ENCODE results near the gene HMOX2. TPM values are rescaled to one million over a fixed set of nuclear protein-coding genes. Genes with fewer than 3 reads are reported as not detected.

The HMOX2 gene
- total RNA-seq, 2 donors from 2014 or later, result 50.3 to 50.9 TPM

DNA sequence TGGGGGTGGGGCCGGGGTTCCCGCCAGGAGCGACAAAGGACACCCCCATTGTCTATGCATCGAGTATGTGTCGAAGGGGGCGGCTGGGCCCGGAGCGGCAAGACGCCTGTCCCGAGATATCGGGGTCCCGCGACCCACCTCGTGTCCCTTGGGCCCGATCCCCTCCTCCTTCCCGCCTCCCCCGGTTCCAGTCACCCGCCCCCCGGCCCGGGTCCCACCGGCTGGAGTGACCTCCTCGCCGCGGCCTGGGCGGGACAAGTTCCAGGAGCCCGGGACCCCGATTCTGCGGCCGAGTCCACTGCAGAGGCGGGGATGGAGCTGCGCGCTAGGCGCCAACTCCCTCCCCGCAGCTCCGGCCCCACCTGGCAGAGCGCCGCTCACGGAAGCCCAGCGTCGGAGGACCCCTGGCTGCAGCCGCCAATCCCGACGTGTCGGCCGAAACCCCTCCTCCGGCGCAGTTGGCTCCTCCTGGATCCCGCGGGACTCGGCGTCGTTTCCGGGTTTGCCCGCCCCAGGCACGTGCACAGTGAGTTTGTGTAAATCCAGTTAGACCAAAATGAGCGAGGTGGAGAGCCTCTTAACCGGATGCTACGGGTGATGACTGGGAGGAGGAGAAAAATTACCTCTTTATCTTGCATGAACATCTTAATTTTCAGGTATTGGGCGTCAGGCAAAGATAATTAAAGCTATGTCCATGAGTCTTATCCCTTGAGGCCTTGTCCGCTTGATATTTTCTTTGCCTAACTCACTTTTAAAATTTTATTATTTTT lies 1.8 kb upstream of the HMOX2 start, which contains the start of gene NMRAL1:
Gene NMRAL1 (minus strand): TSS at position 434 of the 770 bp plus-strand sequence. CDS start 493 bp downstream, outside the sequence.
- H3K27me3 Mint-ChIP-seq (ENCODE audit: low read depth), result no peaks in the 10 kb centered on the region
- peak; percentile 91 to 93 for DNase-seq
- H3K4me1 Mint-ChIP-seq (ENCODE audit: low read depth), result peaks cover 58% of the 10 kb centered on the region
- no peaks in the 10 kb centered on the region for H3K9me3 Mint-ChIP-seq
- H3K36me3 Mint-ChIP-seq (ENCODE audit: insufficient read depth in 2 of 2), result peaks cover 0 to 3% of the 10 kb centered on the region in 2 donors
- peak within 1 kb of the TSS; percentile 82 to 92 for H3K4me3 Mint-ChIP-seq
- H3K27ac Mint-ChIP-seq, result peak within 1 kb of the TSS; percentile 26
- ATAC-seq (replicated peaks in 1 of 2), result peak; percentile 61 to 66

DNA sequence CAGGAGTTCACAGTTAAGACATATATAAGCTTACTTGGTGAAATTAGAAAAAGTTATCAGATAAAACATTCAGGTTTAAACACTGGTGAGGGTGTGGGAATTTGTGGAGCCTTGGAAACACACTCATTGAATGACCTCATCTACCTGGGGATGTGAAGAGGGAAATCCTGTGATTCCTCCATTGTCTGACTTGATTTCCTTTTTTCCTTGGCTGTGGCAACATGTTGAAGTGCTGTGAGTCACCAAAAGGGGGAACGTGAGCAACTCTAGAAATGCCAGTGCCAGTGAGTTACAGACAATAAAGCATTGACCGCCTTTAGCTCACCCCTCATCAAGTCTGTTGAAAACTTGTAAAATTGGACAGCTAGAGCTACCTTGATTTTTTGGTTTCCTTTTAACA lies 1.8 kb downstream of the HMOX2 start:
- DNase-seq (peak; percentile 30 to 34), ATAC-seq (replicated peaks in 1 of 2) (no peak)
- Mint-ChIP-seq H3K4me1 (ENCODE audit: low read depth) (peaks cover 64% of the 10 kb centered on the region), H3K4me3 (peak overlapping the region; percentile 82 to 92), H3K36me3 (ENCODE audit: insufficient read depth in 2 of 2) (no peaks in the 10 kb centered on the region), H3K27me3 (ENCODE audit: low read depth) (no peaks in the 10 kb centered on the region), H3K27ac (peak overlapping the region; percentile 96), H3K9me3 (no peaks in the 10 kb centered on the region)

DNA sequence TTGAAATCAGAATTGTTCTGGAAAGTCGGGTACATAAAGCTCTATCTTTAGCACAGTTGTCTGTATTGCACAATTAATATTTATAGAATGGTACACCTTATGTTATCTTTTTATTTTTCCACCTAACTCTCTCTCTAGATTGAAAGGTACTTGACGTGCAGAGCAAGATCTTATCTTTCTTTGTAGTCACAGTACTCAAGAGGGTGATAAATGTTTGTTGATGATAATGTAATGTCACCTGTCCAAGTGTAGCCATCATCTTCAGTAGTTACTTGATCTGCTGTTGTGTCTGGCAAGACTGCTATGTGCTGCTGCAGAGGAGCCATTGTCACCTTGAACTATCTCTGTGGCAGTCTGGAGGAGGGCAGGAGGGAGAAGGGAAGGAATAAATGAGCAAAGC lies 5.3 kb downstream of the HMOX2 start:
- no peak for DNase-seq
- peak overlapping the region; percentile 16 to 19 for H3K4me3 Mint-ChIP-seq
- peaks cover 55% of the 10 kb centered on the region for H3K4me1 Mint-ChIP-seq (ENCODE audit: low read depth)
- no peak for ATAC-seq (replicated peaks in 1 of 2)
- peak overlapping the region; percentile 36 for H3K27ac Mint-ChIP-seq
- H3K9me3 Mint-ChIP-seq, result no peaks in the 10 kb centered on the region
- no peaks in the 10 kb centered on the region for H3K27me3 Mint-ChIP-seq (ENCODE audit: low read depth)
- peaks cover 5 to 10% of the 10 kb centered on the region in 2 donors for H3K36me3 Mint-ChIP-seq (ENCODE audit: insufficient read depth in 2 of 2)

DNA sequence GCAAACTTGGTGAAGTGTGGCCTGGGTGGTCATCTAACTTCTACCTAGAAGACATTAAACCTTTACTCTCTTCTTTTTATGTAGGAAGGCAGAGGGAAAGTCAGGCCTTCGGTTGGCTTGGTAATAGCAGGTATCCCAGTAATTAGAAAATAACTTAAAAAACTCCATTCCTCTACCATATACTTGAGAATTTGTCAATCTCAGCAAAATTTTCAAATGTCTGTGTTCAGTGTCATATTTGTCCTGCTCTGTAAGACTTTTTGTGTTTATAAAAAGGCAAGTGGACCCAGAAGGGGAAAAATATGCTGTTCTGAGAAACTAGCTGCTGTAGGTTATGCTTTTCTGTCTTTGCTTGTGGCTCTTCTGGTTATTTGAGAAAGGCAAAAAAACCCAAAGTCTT lies 5.8 kb downstream of the HMOX2 start:
- Mint-ChIP-seq H3K27ac (peak overlapping the region; percentile 36), H3K4me1 (ENCODE audit: low read depth) (peaks cover 58% of the 10 kb centered on the region), H3K27me3 (ENCODE audit: low read depth) (no peaks in the 10 kb centered on the region), H3K36me3 (ENCODE audit: insufficient read depth in 2 of 2) (peaks cover 5 to 10% of the 10 kb centered on the region in 2 donors), H3K9me3 (no peaks in the 10 kb centered on the region), H3K4me3 (peak overlapping the region in 1 of 2 donors; percentile 29)
- ATAC-seq (replicated peaks in 1 of 2), result no peak
- DNase-seq, result no peak

DNA sequence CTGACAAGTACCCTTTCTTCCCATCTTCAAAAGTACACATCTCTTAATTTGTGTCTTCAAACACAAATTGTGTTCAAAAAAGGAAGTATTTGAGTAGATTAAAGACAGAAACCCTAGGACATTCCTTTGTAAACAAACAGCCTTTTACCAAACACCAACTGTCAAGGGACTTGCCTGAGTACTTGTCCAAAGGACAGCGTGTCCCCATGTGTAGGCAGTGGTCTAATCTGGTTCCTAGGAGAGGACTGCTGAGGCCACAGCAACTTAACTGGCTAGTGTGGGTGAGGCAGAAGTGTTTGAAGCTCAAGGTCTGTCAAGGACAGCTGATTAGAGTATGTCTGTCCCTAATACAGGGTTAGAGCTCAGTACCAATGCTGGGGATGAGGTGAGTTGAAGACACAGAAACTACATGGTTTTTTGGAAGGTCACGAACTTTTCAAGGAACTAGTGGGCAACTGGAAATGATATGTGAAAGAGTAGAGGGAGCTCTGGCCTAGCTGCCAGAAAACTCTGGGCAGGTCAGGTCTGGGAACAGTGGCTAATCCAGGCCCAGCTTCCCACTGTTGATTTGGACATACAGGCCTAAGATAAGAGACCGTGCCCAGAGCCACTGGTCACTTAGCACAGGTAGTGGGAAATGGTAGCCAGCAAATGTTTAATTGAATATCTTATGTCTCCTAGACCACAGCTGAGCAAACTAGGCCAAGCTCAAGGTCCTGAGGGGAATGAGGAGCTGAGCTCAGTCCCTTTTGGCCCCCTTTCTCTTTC lies 10.1 kb downstream of the HMOX2 start:
- H3K27me3 Mint-ChIP-seq (ENCODE audit: low read depth), result no peaks in the 10 kb centered on the region
- no peaks in the 10 kb centered on the region for H3K9me3 Mint-ChIP-seq
- H3K27ac Mint-ChIP-seq, result peak overlapping the region; percentile 42
- H3K4me1 Mint-ChIP-seq (ENCODE audit: low read depth), result peaks cover 62% of the 10 kb centered on the region
- no peak overlapping the region for H3K4me3 Mint-ChIP-seq
- peaks cover 6 to 16% of the 10 kb centered on the region in 2 donors for H3K36me3 Mint-ChIP-seq (ENCODE audit: insufficient read depth in 2 of 2)
- no peak for DNase-seq
- ATAC-seq (replicated peaks in 1 of 2), result no peak

DNA sequence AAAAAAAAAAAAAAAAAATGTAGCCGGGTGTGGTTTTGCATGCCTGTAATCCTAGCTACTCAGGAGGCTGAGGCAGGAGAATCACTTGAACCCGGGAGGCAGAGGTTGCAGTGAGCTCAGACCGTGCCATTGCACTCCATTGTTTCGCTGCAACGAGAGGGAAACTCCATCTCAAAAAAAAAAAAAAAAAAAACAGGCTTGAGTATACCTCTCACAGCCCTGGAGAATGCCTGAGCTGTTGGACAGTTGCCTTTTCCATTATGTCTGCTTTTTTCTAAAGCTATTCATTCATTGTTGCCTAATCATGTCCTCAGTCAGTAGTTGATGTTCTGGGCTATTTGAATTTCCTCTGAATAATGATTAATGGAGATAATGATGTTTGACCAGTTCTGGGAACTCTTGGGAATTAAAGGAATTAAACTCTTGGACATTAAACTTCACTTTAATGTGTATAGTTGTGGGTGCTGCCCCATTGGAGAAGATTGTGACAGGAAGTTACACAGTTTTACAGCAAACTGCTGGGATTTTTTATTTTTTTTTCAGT lies 11.8 kb downstream of the HMOX2 start:
- Mint-ChIP-seq H3K4me3 (peak overlapping the region; percentile 63 to 75), H3K9me3 (no peaks in the 10 kb centered on the region), H3K4me1 (ENCODE audit: low read depth) (peaks cover 47% of the 10 kb centered on the region), H3K27me3 (ENCODE audit: low read depth) (no peaks in the 10 kb centered on the region), H3K36me3 (ENCODE audit: insufficient read depth in 2 of 2) (peaks cover 6 to 16% of the 10 kb centered on the region in 2 donors), H3K27ac (peak overlapping the region; percentile 98)
- peak; percentile 50 to 51 for ATAC-seq (replicated peaks in 1 of 2)
- DNase-seq, result no peak

DNA sequence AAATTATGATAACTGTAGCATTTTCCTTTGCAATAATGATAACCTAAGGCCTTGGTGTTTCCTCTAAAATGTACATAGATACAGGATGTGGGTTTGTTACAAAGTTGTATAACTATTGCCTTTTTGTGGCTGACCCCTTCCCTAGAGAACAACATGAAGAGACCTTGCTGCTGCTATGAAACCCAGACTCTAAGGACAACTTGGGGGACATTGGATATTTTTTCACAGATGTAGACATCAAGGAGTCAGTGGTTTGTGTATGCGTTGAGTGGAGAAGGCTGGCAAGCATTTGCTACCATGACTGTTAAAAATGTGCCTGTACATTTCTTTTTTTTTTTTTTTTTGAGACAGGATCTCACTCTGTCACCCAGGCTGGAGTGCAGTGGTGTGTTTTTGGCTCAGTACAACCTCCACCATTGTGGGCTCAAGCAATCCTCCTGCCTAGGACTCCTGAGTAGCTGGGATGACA lies 12.3 kb downstream of the HMOX2 start:
- no peaks in the 10 kb centered on the region for H3K9me3 Mint-ChIP-seq
- H3K4me3 Mint-ChIP-seq, result peak overlapping the region; percentile 63 to 75
- ATAC-seq (replicated peaks in 1 of 2), result peak; percentile 81
- peak overlapping the region; percentile 98 for H3K27ac Mint-ChIP-seq
- H3K36me3 Mint-ChIP-seq (ENCODE audit: insufficient read depth in 2 of 2), result peaks cover 6 to 18% of the 10 kb centered on the region in 2 donors
- no peak for DNase-seq
- peaks cover 51% of the 10 kb centered on the region for H3K4me1 Mint-ChIP-seq (ENCODE audit: low read depth)
- H3K27me3 Mint-ChIP-seq (ENCODE audit: low read depth), result no peaks in the 10 kb centered on the region

DNA sequence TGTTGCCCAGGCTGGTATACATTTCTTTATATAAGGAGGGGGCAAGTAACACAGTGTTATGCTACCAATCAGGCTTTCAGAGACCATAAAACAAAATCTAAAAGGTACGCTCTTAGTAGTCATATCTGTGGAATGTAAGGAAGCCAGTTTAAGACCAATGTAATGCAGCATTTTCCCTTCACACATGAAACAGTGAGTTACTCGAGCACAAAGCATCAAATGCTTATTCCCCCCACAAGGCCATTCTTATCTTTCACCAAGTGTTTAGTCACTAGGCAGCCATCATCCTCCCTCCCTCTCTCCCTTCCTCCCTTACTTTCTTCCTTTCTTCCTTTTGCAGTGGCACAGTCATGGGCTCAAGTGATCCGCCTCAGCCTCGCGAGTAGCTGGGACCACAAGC lies 12.8 kb downstream of the HMOX2 start:
- peak overlapping the region; percentile 98 for H3K27ac Mint-ChIP-seq
- no peaks in the 10 kb centered on the region for H3K9me3 Mint-ChIP-seq
- peaks cover 6 to 17% of the 10 kb centered on the region in 2 donors for H3K36me3 Mint-ChIP-seq (ENCODE audit: insufficient read depth in 2 of 2)
- ATAC-seq (replicated peaks in 1 of 2) (no peak), DNase-seq (no peak)
- peak overlapping the region in 1 of 2 donors; percentile 5 for H3K4me3 Mint-ChIP-seq
- H3K4me1 Mint-ChIP-seq (ENCODE audit: low read depth), result peaks cover 54% of the 10 kb centered on the region
- no peaks in the 10 kb centered on the region for H3K27me3 Mint-ChIP-seq (ENCODE audit: low read depth)

DNA sequence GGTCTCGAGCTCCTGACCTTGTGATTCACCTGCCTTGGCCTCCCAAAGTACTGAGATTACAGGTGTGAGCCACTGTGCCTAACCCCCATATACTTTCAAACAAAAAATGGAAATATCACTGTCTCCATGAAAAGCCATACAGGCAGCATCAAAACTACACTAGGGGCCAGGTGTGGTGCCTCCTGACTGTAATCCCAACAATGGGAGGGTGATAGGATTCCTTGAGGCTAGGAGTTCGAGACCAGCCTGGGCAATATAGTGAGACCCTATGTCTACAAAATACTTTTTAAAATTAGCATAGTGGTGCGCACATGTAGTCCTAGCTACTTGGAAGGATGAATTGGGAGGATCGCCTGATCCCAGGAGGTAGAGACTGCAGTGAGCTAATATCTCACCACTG lies 15.7 kb downstream of the HMOX2 start:
- Mint-ChIP-seq H3K9me3 (no peaks in the 10 kb centered on the region), H3K36me3 (ENCODE audit: insufficient read depth in 2 of 2) (peaks cover 1 to 8% of the 10 kb centered on the region in 2 donors), H3K4me3 (no peak overlapping the region), H3K27me3 (ENCODE audit: low read depth) (no peaks in the 10 kb centered on the region), H3K4me1 (ENCODE audit: low read depth) (peaks cover 62% of the 10 kb centered on the region), H3K27ac (peak overlapping the region; percentile 28)
- no peak for ATAC-seq (replicated peaks in 1 of 2)
- no peak for DNase-seq

DNA sequence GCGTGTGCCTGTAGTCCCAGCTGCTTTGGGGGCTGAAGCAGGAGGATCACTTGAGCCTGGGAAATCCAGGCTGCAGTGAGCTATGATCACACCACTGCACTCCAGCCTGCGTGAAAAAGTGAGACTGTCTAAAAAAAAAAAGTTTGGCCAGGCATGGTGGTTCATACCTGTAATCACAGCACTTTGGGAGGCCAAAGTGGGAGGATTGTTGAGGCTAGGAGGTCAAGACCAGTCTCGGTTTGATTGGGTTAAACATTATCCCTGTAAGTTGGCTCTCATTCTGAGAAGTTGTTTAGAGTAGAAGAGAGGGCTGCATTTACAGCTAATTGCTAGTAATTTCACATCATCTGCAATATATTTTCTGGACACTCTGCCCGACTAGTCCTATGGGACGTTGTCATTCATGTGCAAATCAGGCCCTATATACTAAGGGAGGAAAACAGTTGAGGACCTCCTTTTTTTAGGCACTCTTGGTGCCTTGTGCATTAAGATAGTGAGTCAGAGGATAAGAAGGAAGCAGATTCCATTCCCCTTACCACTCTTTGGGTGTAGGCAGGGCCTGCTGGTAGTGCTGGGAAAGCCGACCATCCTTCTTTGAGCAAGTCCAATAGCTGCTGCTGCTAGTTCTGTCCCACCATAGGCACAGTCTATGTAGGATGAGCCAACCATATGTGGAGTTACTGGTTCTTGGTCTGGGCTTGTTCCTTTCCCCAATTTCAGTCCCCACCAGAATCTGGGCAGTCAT lies 18.7 kb downstream of the HMOX2 start:
- Mint-ChIP-seq H3K9me3 (no peaks in the 10 kb centered on the region), H3K27ac (peak overlapping the region; percentile 90), H3K4me1 (ENCODE audit: low read depth) (peaks cover 66% of the 10 kb centered on the region), H3K4me3 (no peak overlapping the region), H3K27me3 (ENCODE audit: low read depth) (no peaks in the 10 kb centered on the region), H3K36me3 (ENCODE audit: insufficient read depth in 2 of 2) (peaks cover 0 to 2% of the 10 kb centered on the region in 2 donors)
- ATAC-seq (replicated peaks in 1 of 2) (no peak), DNase-seq (no peak)

DNA sequence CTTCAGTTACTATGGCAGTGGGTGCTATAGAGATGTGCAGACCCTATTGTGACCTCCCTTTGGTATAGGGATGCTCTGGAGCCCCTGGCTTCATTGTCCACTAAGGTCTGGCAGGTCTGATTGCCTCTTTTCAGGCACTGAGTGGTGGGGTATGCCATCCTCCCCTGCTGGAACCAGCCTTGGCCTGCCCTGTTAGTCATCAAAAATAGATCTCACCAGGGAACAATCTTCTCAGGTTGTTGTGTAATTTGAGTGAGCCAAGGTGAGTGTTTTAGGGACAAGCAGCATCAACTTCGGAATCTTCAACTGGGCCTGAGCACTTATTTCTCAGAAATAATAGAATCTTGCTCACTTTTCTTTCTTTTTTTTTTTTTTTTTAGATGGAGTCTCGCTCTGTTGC lies 19.6 kb downstream of the HMOX2 start:
- H3K27me3 Mint-ChIP-seq (ENCODE audit: low read depth), result no peaks in the 10 kb centered on the region
- no peak for DNase-seq
- no peak overlapping the region for H3K4me3 Mint-ChIP-seq
- peaks cover 74% of the 10 kb centered on the region for H3K4me1 Mint-ChIP-seq (ENCODE audit: low read depth)
- no peak for ATAC-seq (replicated peaks in 1 of 2)
- H3K9me3 Mint-ChIP-seq, result no peaks in the 10 kb centered on the region
- peaks cover 0 to 2% of the 10 kb centered on the region in 2 donors for H3K36me3 Mint-ChIP-seq (ENCODE audit: insufficient read depth in 2 of 2)
- peak overlapping the region; percentile 90 for H3K27ac Mint-ChIP-seq

DNA sequence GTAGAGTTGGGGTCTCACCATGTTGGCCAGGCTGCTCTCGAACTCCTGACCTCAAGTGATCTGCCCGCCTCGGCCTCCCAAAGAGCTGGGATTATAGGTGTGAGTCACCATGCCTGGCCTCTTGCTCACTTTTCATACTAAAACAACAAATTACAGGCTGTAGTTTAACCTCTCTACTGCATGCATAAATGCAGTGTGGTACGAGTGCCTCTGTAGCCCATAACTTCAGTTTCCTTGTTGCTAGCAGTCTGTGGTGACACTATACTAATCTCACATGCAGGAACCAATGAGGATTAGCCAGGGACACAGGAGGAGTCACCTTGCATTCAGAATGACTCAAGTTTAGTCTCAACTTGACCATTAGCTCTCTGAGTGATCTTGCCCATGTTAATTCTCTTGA lies 20.1 kb downstream of the HMOX2 start:
- Mint-ChIP-seq H3K27me3 (ENCODE audit: low read depth) (no peaks in the 10 kb centered on the region), H3K9me3 (no peaks in the 10 kb centered on the region), H3K36me3 (ENCODE audit: insufficient read depth in 2 of 2) (peaks cover 0 to 2% of the 10 kb centered on the region in 2 donors), H3K4me3 (no peak overlapping the region), H3K4me1 (ENCODE audit: low read depth) (peaks cover 76% of the 10 kb centered on the region), H3K27ac (peak overlapping the region; percentile 90)
- ATAC-seq (replicated peaks in 1 of 2), result peak; percentile 58 to 81
- DNase-seq, result no peak

All from activated T-cell treated with anti-CD3 and anti-CD28 coated beads, Interleukin-2, amount 50 U/mL, for 72 hours (primary cell).